Measurements from ENCODE around the gene ATAD3B.
"Not testable (repeated sequence)": the region's sequence is repeated elsewhere in the genome, so short reads cannot be mapped to it uniquely, and the experiment has no call there.

ATAD3B gene

GRCh38 chr1:1512425-1512824, 40.9 kb downstream of the ATAD3B start:
- H3K36me3 Mint-ChIP-seq, H3K27me3 Mint-ChIP-seq, H3K9me3 Mint-ChIP-seq: not testable (repeated sequence)
- peak overlapping the region; percentile 75 for H3K4me3 Mint-ChIP-seq
- ATAC-seq (ENCODE audit: low read depth), result peak; percentile 26
- H3K27ac Mint-ChIP-seq, result peak overlapping the region; percentile 84
- DNase-seq (ENCODE audit: low spot score in 2 of 2), result peak; percentile 26 to 46
- H3K4me1 Mint-ChIP-seq, result peaks cover 13% of the 10 kb centered on the region

DNA sequence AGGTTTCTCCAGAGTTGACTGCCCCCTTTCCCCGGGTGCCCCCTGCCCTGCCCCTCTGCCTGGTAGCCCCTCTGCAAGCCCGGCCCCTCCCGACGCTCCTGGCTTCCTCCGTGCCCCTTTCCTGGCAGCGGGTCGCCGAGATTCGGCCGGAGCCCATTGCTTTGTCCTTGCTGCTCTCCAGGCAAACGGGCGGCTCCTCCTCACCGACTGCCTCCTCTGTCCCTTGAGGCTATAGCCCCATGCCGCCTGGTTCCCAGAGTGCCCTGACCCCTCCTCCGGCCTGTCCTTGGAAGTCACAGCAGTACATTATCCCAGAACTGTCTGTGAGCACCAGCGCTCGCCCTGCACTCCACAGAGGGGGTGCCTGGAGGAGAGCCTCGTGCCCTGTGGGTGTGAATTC, 42.1 kb downstream of the ATAD3B start:
- DNase-seq (ENCODE audit: low spot score in 2 of 2); H3K9me3 Mint-ChIP-seq; H3K27ac Mint-ChIP-seq; ATAC-seq (ENCODE audit: low read depth); H3K27me3 Mint-ChIP-seq; H3K36me3 Mint-ChIP-seq: not testable (repeated sequence)
- H3K4me3 Mint-ChIP-seq, result peak overlapping the region; percentile 51
- H3K4me1 Mint-ChIP-seq, result peaks cover 13% of the 10 kb centered on the region

- H3K4me1 Mint-ChIP-seq, result peaks cover 13% of the 10 kb centered on the region
- not testable (repeated sequence) for H3K36me3 Mint-ChIP-seq; H3K4me3 Mint-ChIP-seq; H3K27me3 Mint-ChIP-seq; DNase-seq (ENCODE audit: low spot score in 2 of 2); H3K27ac Mint-ChIP-seq; H3K9me3 Mint-ChIP-seq; ATAC-seq (ENCODE audit: low read depth)
Measured at GRCh38 chr1:1514376-1514775, 42.8 kb downstream of the ATAD3B start.

DNA sequence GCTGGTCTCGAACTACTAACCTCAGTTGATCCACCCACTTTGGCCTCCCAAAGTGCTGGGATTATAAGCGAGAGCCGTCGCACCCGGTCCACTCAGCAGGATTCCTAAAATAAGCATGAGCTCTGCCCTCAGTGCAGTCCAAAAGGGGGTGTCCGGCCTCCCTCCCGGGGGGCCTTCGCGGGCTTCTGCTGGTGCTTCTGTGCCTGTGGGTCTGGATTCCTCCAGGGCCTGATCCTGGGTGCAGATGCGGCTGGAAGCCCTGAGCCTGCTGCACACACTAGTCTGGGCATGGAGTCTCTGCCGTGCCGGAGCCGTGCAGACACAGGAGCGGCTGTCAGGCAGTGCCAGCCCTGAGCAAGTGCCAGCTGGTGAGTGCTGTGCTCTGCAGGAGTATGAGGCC, 45.4 kb downstream of the ATAD3B start:
- not testable (repeated sequence) for H3K4me3 Mint-ChIP-seq, H3K9me3 Mint-ChIP-seq, H3K27ac Mint-ChIP-seq

DNA sequence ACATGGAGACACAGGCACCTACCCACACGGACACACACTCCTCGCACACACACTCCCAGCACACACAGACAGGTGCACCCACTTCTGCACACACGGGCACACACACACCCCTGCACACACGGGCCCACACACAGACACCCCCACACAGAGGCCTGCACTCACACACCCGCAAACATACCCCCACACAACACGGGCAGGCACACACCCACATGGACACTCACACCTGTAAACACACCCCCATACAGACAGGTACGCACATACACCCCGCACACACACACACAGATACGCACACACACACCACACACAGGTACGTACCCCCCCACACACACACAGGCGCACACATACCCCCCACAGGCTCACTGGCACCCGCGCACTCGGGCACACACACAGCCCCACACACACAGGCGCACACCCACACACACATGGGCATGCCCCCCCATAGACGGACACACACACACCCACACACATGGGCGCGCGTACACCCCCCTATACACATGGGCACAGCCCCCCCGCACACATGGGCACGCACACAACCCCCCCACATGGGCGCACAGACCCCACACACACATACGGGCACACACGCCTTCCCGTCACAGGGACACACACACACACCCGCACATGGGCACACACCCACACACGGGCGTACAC, 46.5 kb downstream of the ATAD3B start:
- Mint-ChIP-seq H3K4me1 (peaks cover 5% of the 10 kb centered on the region), H3K27me3 (no peaks in the 10 kb centered on the region), H3K36me3 (peaks cover 10% of the 10 kb centered on the region), H3K27ac (no peak overlapping the region), H3K4me3 (no peak overlapping the region), H3K9me3 (no peaks in the 10 kb centered on the region)
- ATAC-seq (ENCODE audit: low read depth), result no peak
- no peak for DNase-seq (ENCODE audit: low spot score in 2 of 2)

More for the DNA sequence above, 45.4 kb downstream of the ATAD3B start:
- H3K27me3 Mint-ChIP-seq; DNase-seq (ENCODE audit: low spot score in 2 of 2); H3K4me1 Mint-ChIP-seq; H3K36me3 Mint-ChIP-seq; ATAC-seq (ENCODE audit: low read depth): not testable (repeated sequence)

DNA sequence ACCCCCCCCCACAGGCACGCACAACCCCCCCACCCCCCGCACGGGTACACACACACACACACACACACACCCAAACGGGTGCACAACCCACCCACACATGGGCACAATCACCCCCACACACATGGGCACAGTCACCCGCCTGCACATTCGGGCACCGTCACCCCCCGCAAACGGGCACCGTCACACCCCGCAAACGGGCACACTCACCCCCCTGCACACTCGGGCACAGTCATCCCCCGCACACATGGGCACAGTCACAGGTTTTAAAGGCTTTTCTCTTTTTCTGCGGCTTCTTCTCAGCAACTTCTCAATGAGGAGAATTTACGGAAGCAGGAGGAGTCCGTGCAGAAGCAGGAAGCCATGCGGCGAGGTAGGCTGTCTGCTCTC, 47.0 kb downstream of the ATAD3B start:
- H3K27me3 Mint-ChIP-seq; H3K9me3 Mint-ChIP-seq; H3K36me3 Mint-ChIP-seq; ATAC-seq (ENCODE audit: low read depth); H3K4me3 Mint-ChIP-seq; DNase-seq (ENCODE audit: low spot score in 2 of 2); H3K4me1 Mint-ChIP-seq; H3K27ac Mint-ChIP-seq: not testable (repeated sequence)

GRCh38 chr1:1519805-1520505, 48.4 kb downstream of the ATAD3B start:
- DNase-seq (ENCODE audit: low spot score in 2 of 2); H3K4me1 Mint-ChIP-seq; ATAC-seq (ENCODE audit: low read depth); H3K27ac Mint-ChIP-seq; H3K36me3 Mint-ChIP-seq; H3K9me3 Mint-ChIP-seq; H3K27me3 Mint-ChIP-seq; H3K4me3 Mint-ChIP-seq: not testable (repeated sequence)

DNA sequence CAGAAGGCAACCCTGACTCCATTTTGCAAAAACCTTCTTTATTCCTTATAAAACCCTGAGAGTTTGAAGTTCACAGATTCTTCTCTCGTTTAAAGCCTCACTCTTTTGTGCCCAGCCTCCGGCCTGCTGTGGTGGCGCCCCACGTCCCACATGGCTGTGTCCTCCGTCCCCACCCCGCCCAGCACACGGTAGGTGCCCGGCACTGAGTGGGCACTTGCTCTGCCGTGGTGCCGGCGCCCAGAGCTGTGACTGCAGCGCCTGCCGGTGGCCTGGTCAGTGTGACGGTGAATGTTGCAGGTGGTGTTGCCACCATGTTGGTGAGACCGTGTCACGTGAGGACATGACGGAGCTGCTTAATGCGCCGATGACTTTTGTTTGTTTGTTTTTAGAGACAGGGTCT, 49.8 kb downstream of the ATAD3B start:
- H3K4me1 Mint-ChIP-seq, result no peaks in the 10 kb centered on the region
- no peak overlapping the region for H3K4me3 Mint-ChIP-seq
- no peaks in the 10 kb centered on the region for H3K27me3 Mint-ChIP-seq
- peaks cover 10% of the 10 kb centered on the region for H3K36me3 Mint-ChIP-seq
- H3K27ac Mint-ChIP-seq, result no peak overlapping the region
- no peak for ATAC-seq (ENCODE audit: low read depth)
- no peaks in the 10 kb centered on the region for H3K9me3 Mint-ChIP-seq
- no peak for DNase-seq (ENCODE audit: low spot score in 2 of 2)

GRCh38 chr1:1522536-1522935, 51.0 kb downstream of the ATAD3B start:
- DNase-seq (ENCODE audit: low spot score in 2 of 2); H3K27me3 Mint-ChIP-seq; H3K27ac Mint-ChIP-seq; H3K4me1 Mint-ChIP-seq; H3K9me3 Mint-ChIP-seq; ATAC-seq (ENCODE audit: low read depth); H3K36me3 Mint-ChIP-seq; H3K4me3 Mint-ChIP-seq: not testable (repeated sequence)

GRCh38 chr1:1523226-1523625, 51.7 kb downstream of the ATAD3B start:
- not testable (repeated sequence) for H3K27ac Mint-ChIP-seq; H3K4me3 Mint-ChIP-seq; H3K27me3 Mint-ChIP-seq; H3K36me3 Mint-ChIP-seq; H3K9me3 Mint-ChIP-seq; ATAC-seq (ENCODE audit: low read depth); H3K4me1 Mint-ChIP-seq; DNase-seq (ENCODE audit: low spot score in 2 of 2)

DNA sequence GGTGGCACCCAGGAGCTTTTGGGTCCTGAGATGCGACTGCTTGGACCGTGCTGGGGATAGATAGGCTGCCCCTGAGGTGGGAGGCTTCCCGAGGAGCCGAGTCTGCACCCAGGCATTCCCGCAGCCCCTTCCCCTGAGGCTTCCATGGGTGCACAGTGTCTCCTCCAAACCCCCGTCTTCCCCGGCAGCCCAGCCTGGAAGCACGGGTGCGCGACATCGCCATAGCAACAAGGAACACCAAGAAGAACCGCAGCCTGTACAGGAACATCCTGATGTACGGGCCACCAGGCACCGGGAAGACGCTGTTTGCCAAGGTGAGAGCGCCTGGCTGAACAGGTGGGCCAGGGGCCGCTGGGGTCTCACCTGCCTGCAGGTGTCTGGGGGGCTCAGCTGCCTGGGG, 52.1 kb downstream of the ATAD3B start:
- DNase-seq (ENCODE audit: low spot score in 2 of 2); ATAC-seq (ENCODE audit: low read depth); H3K9me3 Mint-ChIP-seq; H3K27me3 Mint-ChIP-seq; H3K36me3 Mint-ChIP-seq; H3K4me3 Mint-ChIP-seq; H3K27ac Mint-ChIP-seq; H3K4me1 Mint-ChIP-seq: not testable (repeated sequence)

DNA sequence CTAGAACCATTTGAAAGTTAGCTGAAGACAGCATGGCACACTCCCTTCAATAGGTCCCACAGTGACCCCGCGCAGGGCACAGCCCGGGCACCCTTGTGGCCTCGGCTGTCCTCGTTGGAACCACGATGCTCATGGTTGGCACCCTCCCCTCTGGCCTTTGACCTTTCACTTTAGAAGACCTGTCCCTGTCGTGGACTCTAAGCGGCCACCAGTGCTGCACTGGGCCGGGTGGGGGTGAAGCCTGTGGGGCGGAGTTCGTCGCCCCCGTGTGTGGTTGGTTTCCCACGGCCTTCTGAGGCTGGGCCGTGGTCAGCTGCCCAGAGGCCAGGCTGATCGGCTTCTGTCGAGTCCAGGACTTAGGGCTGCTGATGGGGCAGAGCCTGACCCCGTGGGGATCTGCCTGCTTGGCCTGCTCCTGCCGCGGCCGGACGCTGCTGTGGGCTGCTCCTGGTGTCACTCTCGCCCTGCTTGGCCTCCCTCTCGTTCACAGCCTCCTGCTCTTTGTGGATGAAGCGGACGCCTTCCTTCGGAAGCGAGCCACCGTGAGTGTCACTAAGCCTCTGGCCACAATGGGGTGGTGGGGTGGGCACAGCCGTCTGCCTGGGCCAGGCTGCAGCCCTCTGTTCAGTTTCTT, 53.3 kb downstream of the ATAD3B start:
- H3K4me1 Mint-ChIP-seq; ATAC-seq (ENCODE audit: low read depth); H3K36me3 Mint-ChIP-seq; H3K4me3 Mint-ChIP-seq; H3K27me3 Mint-ChIP-seq; H3K9me3 Mint-ChIP-seq; H3K27ac Mint-ChIP-seq; DNase-seq (ENCODE audit: low spot score in 2 of 2): not testable (repeated sequence)

- H3K4me1 Mint-ChIP-seq; H3K9me3 Mint-ChIP-seq; H3K27ac Mint-ChIP-seq; H3K36me3 Mint-ChIP-seq; DNase-seq (ENCODE audit: low spot score in 2 of 2); H3K4me3 Mint-ChIP-seq; ATAC-seq (ENCODE audit: low read depth); H3K27me3 Mint-ChIP-seq: not testable (repeated sequence)
Measured at GRCh38 chr1:1526476-1526875, 54.9 kb downstream of the ATAD3B start.

DNA sequence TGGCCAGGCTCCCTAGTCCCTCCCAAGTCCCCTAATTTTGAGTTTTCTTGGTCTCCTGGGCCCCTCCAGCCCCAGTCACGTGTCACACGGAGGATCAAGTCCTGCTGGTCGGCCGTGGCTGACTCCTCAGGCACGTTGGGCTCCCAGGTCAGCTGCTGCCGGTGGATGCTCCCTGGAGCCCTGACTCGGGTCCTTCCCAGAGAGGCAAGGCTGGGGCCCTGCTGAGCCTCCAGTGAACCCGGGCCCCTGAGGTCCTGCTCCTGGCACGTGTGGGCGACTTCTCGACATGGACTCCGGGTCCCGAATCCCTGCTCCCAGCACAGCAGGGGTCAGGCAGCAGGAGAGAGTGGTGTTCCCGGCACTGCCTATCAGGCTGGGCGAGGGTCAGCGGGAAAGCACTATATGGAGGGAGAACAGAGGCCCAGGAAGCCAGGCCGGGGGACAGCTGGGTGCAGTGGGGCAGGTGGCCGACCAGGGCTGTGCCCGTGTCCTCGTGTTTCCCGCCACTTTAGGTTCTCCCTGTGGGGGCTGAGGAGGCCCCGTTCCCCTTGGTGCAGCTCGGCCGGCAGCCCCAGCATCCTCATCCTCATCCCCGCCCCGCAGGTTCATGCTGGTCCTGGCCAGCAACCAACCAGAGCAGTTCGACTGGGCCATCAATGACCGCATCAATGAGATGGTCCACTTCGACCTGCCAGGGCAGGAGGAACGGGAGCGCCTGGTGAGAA, 55.7 kb downstream of the ATAD3B start:
- DNase-seq (ENCODE audit: low spot score in 2 of 2), result no peak
- Mint-ChIP-seq H3K9me3 (peaks cover 3% of the 10 kb centered on the region), H3K36me3 (peaks cover 8% of the 10 kb centered on the region), H3K4me1 (no peaks in the 10 kb centered on the region), H3K27me3 (no peaks in the 10 kb centered on the region), H3K27ac (no peak overlapping the region), H3K4me3 (no peak overlapping the region)
- no peak for ATAC-seq (ENCODE audit: low read depth)

Data from memory B cell (primary cell).